ENCODE data around the gene KCNMA1.

- no peak for TF ChIP-seq ZEB2 (IDR thresholded peaks at IDR 0.05)
- TF ChIP-seq CHD2 (IDR thresholded peaks at IDR 0.05; ENCODE audit: low read depth, low read length) = no peak
- TF ChIP-seq HDAC6 (IDR thresholded peaks at IDR 0.05; ENCODE audit: low read depth, low read length) = no peak
- TF ChIP-seq CTCF (IDR thresholded peaks at IDR 0.05 in 2 of 3, conservative IDR thresholded peaks at IDR 0.05 in 1 of 3; ENCODE audit: insufficient read depth in 2 of 3, low read depth in 1 of 3, low read length in 3 of 3) = no peak
- TF ChIP-seq FOXP1 (CRISPR knock-in tag; IDR thresholded peaks at IDR 0.05) = no peak
- TF ChIP-seq XRCC4 (IDR thresholded peaks at IDR 0.05; ENCODE audit: extremely low read depth, insufficient read depth, insufficient read length) = no peak
- TF ChIP-seq ZZZ3 (IDR thresholded peaks at IDR 0.05) = no peak
- TF ChIP-seq IRF2 (CRISPR knock-in tag; IDR thresholded peaks at IDR 0.05) = no peak
- TF ChIP-seq PRDM10 (IDR thresholded peaks at IDR 0.05; ENCODE audit: partially characterized antibody) = no peak
- TF ChIP-seq SETDB1 (IDR thresholded peaks at IDR 0.05; ENCODE audit: low read length) = no peak
- no peak for TF ChIP-seq NCOA1 (IDR thresholded peaks at IDR 0.05; ENCODE audit: low read depth)
- TF ChIP-seq CEBPB (tag; IDR thresholded peaks at IDR 0.05) = no peak
Measured at GRCh38 chr10:77149001-77149400, 488.6 kb downstream of the KCNMA1 start.
